Ammon's horn (tissue), 1 donor: ENCODE measurements around the gene TAF4B.
A peak's percentile ranks its signal among the peaks of the same experiment; 100 is the strongest.
"Not testable (repeated sequence)": the region's sequence is repeated elsewhere in the genome, so short reads cannot be mapped to it uniquely, and the experiment has no call there.

Experiments
- DNase-seq: peaks from one replicate; pipeline ENCODE4 v3.0.0-alpha.2; 2016; ENCODE audit warnings: low spot score

TAF4B gene

GRCh38 chr18:26226229-26227050, at the start of gene TAF4B:
Gene TAF4B, plus strand, starts transcription at chr18:26226445. Its CDS starts 489 bp downstream, at chr18:26226934.
- peak; percentile 92 for DNase-seq

GRCh38 chr18:26181343-26181826, 44.9 kb upstream of the TAF4B start:
- no peak for DNase-seq

- DNase-seq = no peak
These were observed 42.7 kb upstream of the TAF4B start for GRCh38 chr18:26183395-26184112.

- DNase-seq = no peak
These were observed 41.0 kb upstream of the TAF4B start for GRCh38 chr18:26185267-26185666.

GRCh38 chr18:26190506-26190905, 35.7 kb upstream of the TAF4B start:
- DNase-seq = no peak

- DNase-seq = no peak
These were observed 34.0 kb upstream of the TAF4B start for GRCh38 chr18:26192233-26192632.

GRCh38 chr18:26196605-26197004, 29.6 kb upstream of the TAF4B start:
- no peak for DNase-seq

- DNase-seq = not testable (repeated sequence)
These were observed 24.2 kb upstream of the TAF4B start for GRCh38 chr18:26202001-26202400.

GRCh38 chr18:26205318-26205717, 20.9 kb upstream of the TAF4B start:
- DNase-seq = no peak

- DNase-seq = no peak
These were observed 19.8 kb upstream of the TAF4B start for GRCh38 chr18:26206488-26206887.

- DNase-seq = no peak
These were observed 18.3 kb upstream of the TAF4B start for GRCh38 chr18:26207937-26208336.

GRCh38 chr18:26208977-26209376, 17.3 kb upstream of the TAF4B start:
- no peak for DNase-seq

- no peak for DNase-seq
These were observed 16.1 kb upstream of the TAF4B start for GRCh38 chr18:26210147-26210546.

GRCh38 chr18:26215247-26215970, 10.8 kb upstream of the TAF4B start:
- no peak for DNase-seq

GRCh38 chr18:26225022-26225693, 1.1 kb upstream of the TAF4B start:
- DNase-seq = no peak

GRCh38 chr18:26225915-26226228, 373 bp upstream of the TAF4B start:
- no peak for DNase-seq

- DNase-seq = peak; percentile 15
These were observed 916 bp downstream of the TAF4B start for GRCh38 chr18:26227051-26227670.

- no peak for DNase-seq
These were observed 2.5 kb downstream of the TAF4B start for GRCh38 chr18:26228562-26229260.

GRCh38 chr18:26230497-26230896, 4.3 kb downstream of the TAF4B start:
- no peak for DNase-seq

- DNase-seq = no peak
These were observed 7.0 kb downstream of the TAF4B start for GRCh38 chr18:26233208-26233607.

GRCh38 chr18:26237363-26237762, 11.1 kb downstream of the TAF4B start:
- DNase-seq = not testable (repeated sequence)
